H9 (cell line): ENCODE results near the gene ATE1. TPM values are rescaled to one million over a fixed set of nuclear protein-coding genes. Genes with fewer than 3 reads are reported as not detected.

Experiments
- DNase-seq: peaks from one replicate; pipeline ENCODE4 v3.0.0-alpha.2; 2017
- H2AFZ ChIP-seq: one replicate; pipeline ENCODE4 v1.6.1; 2013; ENCODE audit warnings: mild to moderate bottlenecking, low read length, control low read depth, moderate library complexity
- H2AK5ac ChIP-seq: 2 replicates; pipeline ENCODE4 v1.6.1; 2013; ENCODE audit warnings: low read length, control low read depth, mixed read lengths; ENCODE audit not compliant: insufficient read length
- H2BK120ac ChIP-seq: one replicate; pipeline ENCODE4 v1.6.1; 2013; ENCODE audit warnings: low read depth, mild to moderate bottlenecking, low read length, control low read depth, inconsistent platforms; ENCODE audit not compliant: poor library complexity, severe bottlenecking
- H2BK12ac ChIP-seq: 2 replicates; pipeline ENCODE4 v1.6.1; 2013; ENCODE audit warnings: low read length, control low read depth, mixed read lengths, low read depth; ENCODE audit not compliant: insufficient read length
- H2BK15ac ChIP-seq: 2 replicates; pipeline ENCODE4 v1.6.1; 2013; ENCODE audit warnings: low read depth, low read length, control low read depth
- H2BK20ac ChIP-seq: one replicate; pipeline ENCODE4 v1.6.1; 2013; ENCODE audit warnings: low read depth, mild to moderate bottlenecking, low read length, control low read depth, inconsistent platforms; ENCODE audit not compliant: poor library complexity, severe bottlenecking
- H2BK5ac ChIP-seq: 2 replicates; pipeline ENCODE4 v1.6.1; 2013; ENCODE audit warnings: low read length, control low read depth, mixed read lengths; ENCODE audit not compliant: insufficient read length
- H3K14ac ChIP-seq: 2 replicates; pipeline ENCODE4 v1.6.1; 2013; ENCODE audit warnings: low read length, control low read depth; ENCODE audit not compliant: insufficient read depth
- H3K18ac ChIP-seq: 2 replicates; pipeline ENCODE4 v1.6.1; 2013; ENCODE audit warnings: low read depth, mild to moderate bottlenecking, mixed read lengths, low read length, control low read depth; ENCODE audit not compliant: insufficient read length
- H3K23ac ChIP-seq: 2 replicates; pipeline ENCODE4 v1.6.1; 2013; ENCODE audit warnings: low read length, control low read depth, mixed read lengths, low read depth; ENCODE audit not compliant: insufficient read length
- H3K23me2 ChIP-seq: 2 replicates; pipeline ENCODE4 v1.6.1; 2013; ENCODE audit warnings: low read depth, mild to moderate bottlenecking, mixed read lengths, low read length, control low read depth; ENCODE audit not compliant: insufficient read length, poor library complexity, severe bottlenecking
- H3K27ac ChIP-seq: 2 replicates; pipeline ENCODE4 v1.5.1; 2013; ENCODE audit warnings: low read length, control low read depth, mixed read lengths, low read depth; ENCODE audit not compliant: insufficient read length
- H3K27me3 ChIP-seq: 2 replicates; pipeline ENCODE4 v1.6.1; 2013; ENCODE audit warnings: low read length, control low read depth, inconsistent platforms; ENCODE audit not compliant: insufficient read depth
- H3K4ac ChIP-seq: 2 replicates; pipeline ENCODE4 v1.6.1; 2013; ENCODE audit warnings: low read depth, mild to moderate bottlenecking, control low read depth, inconsistent platforms, low read length, moderate library complexity
- H3K4me1 ChIP-seq: 2 replicates; pipeline ENCODE4 v1.6.1; 2013; ENCODE audit warnings: low read length, control low read depth, inconsistent platforms; ENCODE audit not compliant: insufficient read depth
- H3K4me2 ChIP-seq: 2 replicates; pipeline ENCODE4 v1.6.1; 2013; ENCODE audit warnings: low read length, control low read depth, mixed read lengths; ENCODE audit not compliant: insufficient read length, insufficient read depth
- H3K56ac ChIP-seq: 2 replicates; pipeline ENCODE4 v1.6.1; 2013; ENCODE audit warnings: low read depth, mild to moderate bottlenecking, mixed read lengths, low read length, control low read depth; ENCODE audit not compliant: insufficient read length
- H3K79me1 ChIP-seq: 2 replicates; pipeline ENCODE4 v1.6.1; 2013; ENCODE audit warnings: low read depth, mild to moderate bottlenecking, moderate library complexity, low read length, control low read depth, inconsistent platforms; ENCODE audit not compliant: insufficient read depth, poor library complexity, severe bottlenecking
- H3K79me2 ChIP-seq: 2 replicates; pipeline ENCODE4 v1.6.1; 2013; ENCODE audit warnings: low read length, control low read depth, inconsistent platforms; ENCODE audit not compliant: insufficient read depth
- H3K9ac ChIP-seq: 2 replicates; pipeline ENCODE4 v1.6.1; 2013; ENCODE audit warnings: low read length, control low read depth, mixed read lengths; ENCODE audit not compliant: insufficient read length; ENCODE audit errors: extremely low read depth
- H3K9me3 ChIP-seq: one replicate; pipeline ENCODE4 v1.6.1; 2013; ENCODE audit warnings: low read depth, low read length, inconsistent platforms; ENCODE audit not compliant: control insufficient read depth
- H3T11ph ChIP-seq: one replicate; pipeline ENCODE4 v1.6.1; 2013; ENCODE audit warnings: mild to moderate bottlenecking, low read length, control low read depth, inconsistent platforms
- H4K20me1 ChIP-seq: one replicate; pipeline ENCODE4 v1.6.1; 2013; ENCODE audit not compliant: control insufficient read depth, insufficient read length, insufficient read depth
- H4K5ac ChIP-seq: 2 replicates; pipeline ENCODE4 v1.6.1; 2013; ENCODE audit warnings: low read depth, mild to moderate bottlenecking, mixed read lengths, low read length, control low read depth; ENCODE audit not compliant: insufficient read length
- H4K8ac ChIP-seq: replicated peaks from 2 replicates; pipeline ENCODE4 v1.6.1; 2013; ENCODE audit warnings: low read length, control low read depth, mixed read lengths, low read depth; ENCODE audit not compliant: insufficient read length
- H4K91ac ChIP-seq: 2 replicates; pipeline ENCODE4 v1.6.1; 2013; ENCODE audit warnings: low read depth, mild to moderate bottlenecking, moderate library complexity, mixed read lengths, low read length, control low read depth; ENCODE audit not compliant: insufficient read length
- H3K27ac Mint-ChIP-seq, 3 experiments: 2 replicates in 2 of 3; 3 replicates in 1 of 3; pipeline ENCODE4 v1.8.0; 2020 to 2021; ENCODE audit warnings: mixed read lengths in 3 of 3, mild to moderate bottlenecking in 1 of 3, moderate library complexity in 1 of 3
- H3K27me3 Mint-ChIP-seq: 2 replicates; pipeline ENCODE4 v1.8.0; 2021; ENCODE audit warnings: low read depth, mild to moderate bottlenecking, moderate library complexity, mixed read lengths
- H3K36me3 Mint-ChIP-seq, 3 experiments: 2 replicates in 2 of 3; 3 replicates in 1 of 3; pipeline ENCODE4 v1.8.0; 2020 to 2021; ENCODE audit warnings: low read depth in 3 of 3, mixed read lengths in 3 of 3; ENCODE audit not compliant: insufficient read depth in 1 of 3
- H3K4me1 Mint-ChIP-seq, 2 experiments: 2 replicates each; pipeline ENCODE4 v1.8.0; 2020; ENCODE audit warnings: mixed read lengths in 2 of 2
- H3K4me3 Mint-ChIP-seq, 2 experiments: 2 replicates in 1 of 2; 3 replicates in 1 of 2; pipeline ENCODE4 v1.8.0; 2020 to 2021; ENCODE audit warnings: mild to moderate bottlenecking in 2 of 2, mixed read lengths in 2 of 2, moderate library complexity in 1 of 2
- H3K9me3 Mint-ChIP-seq, 2 experiments: 2 replicates in 1 of 2; 3 replicates in 1 of 2; pipeline ENCODE4 v1.8.0; 2020; ENCODE audit warnings: mild to moderate bottlenecking in 2 of 2, mixed read lengths in 2 of 2, moderate library complexity in 1 of 2
- WGBS: extraction: QIAGEN DNeasy Blood & Tissue Kit; methylation state at CpG from one replicate; pipeline ENCODE4 v1.1.7; 2013; ENCODE audit warnings: missing lambda C conversion rate, low lambda C conversion rate, mixed read lengths; ENCODE audit not compliant: insufficient read length; ENCODE audit errors: extremely low coverage; 5-methylcytosine and 5-hydroxymethylcytosine counted together
- total RNA-seq: library from RNA; stranded (reverse); gene quantifications from 2 replicates; pipeline ENCODE4 v1.2.1, GENCODE V29; 2021
- TF ChIP-seq, protein P1 (sequence below): fragments of 200-600 bp; sonication (generic); conservative IDR thresholded peaks from 3 replicates; pipeline ENCODE4 v1.8.0; 2021; ENCODE audit warnings: antibody characterized with exemption, mild to moderate bottlenecking

Gene ATE1
- total RNA-seq, 1 experiment from 2014 or later, result 29.0 TPM

- Histone ChIP-seq H2BK5ac (no peak overlapping the region), H2AFZ (no peak overlapping the region), H3K14ac (no peak overlapping the region), H2BK15ac (no peak overlapping the region), H4K8ac (no peak overlapping the region), H4K5ac (no peak overlapping the region), H2BK120ac (no peak overlapping the region), H4K91ac (no peak overlapping the region), H3K27me3 (no peaks in the 10 kb centered on the region), H2AK5ac (no peak overlapping the region), H3K27ac (no peak overlapping the region), H3K4me2 (no peak overlapping the region), H2BK20ac (no peak overlapping the region), H3K79me1 (no peaks in the 10 kb centered on the region), H3K23ac (no peak overlapping the region), H3K23me2 (no peaks in the 10 kb centered on the region), H3K79me2 (no peaks in the 10 kb centered on the region), H4K20me1 (no peaks in the 10 kb centered on the region), H3K9ac (no peak overlapping the region), H3K56ac (no peak overlapping the region), H3K9me3 (no peaks in the 10 kb centered on the region), H3K4me1 (no peaks in the 10 kb centered on the region; the same call in 1 of the 2 replicates), H3K4ac (no peak overlapping the region), H3K18ac (no peak overlapping the region), H2BK12ac (no peak overlapping the region), H3T11ph (no peak overlapping the region)
- TF ChIP-seq, protein P1, sequence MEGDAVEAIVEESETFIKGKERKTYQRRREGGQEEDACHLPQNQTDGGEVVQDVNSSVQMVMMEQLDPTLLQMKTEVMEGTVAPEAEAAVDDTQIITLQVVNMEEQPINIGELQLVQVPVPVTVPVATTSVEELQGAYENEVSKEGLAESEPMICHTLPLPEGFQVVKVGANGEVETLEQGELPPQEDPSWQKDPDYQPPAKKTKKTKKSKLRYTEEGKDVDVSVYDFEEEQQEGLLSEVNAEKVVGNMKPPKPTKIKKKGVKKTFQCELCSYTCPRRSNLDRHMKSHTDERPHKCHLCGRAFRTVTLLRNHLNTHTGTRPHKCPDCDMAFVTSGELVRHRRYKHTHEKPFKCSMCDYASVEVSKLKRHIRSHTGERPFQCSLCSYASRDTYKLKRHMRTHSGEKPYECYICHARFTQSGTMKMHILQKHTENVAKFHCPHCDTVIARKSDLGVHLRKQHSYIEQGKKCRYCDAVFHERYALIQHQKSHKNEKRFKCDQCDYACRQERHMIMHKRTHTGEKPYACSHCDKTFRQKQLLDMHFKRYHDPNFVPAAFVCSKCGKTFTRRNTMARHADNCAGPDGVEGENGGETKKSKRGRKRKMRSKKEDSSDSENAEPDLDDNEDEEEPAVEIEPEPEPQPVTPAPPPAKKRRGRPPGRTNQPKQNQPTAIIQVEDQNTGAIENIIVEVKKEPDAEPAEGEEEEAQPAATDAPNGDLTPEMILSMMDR, result no peak
- Mint-ChIP-seq H3K27me3 (no peaks in the 10 kb centered on the region), H3K36me3 (peaks cover 4 to 26% (median 13%) of the 10 kb centered on the region in 3 experiments; a peak in 6 of 7 replicates), H3K4me1 (no peaks in the 10 kb centered on the region), H3K9me3 (no peaks in the 10 kb centered on the region; a peak in 1 of 5 replicates), H3K27ac (no peak overlapping the region; a peak in 2 of 7 replicates), H3K4me3 (no peak overlapping the region)
- no peak for DNase-seq
- WGBS, result no CpG with 5 or more reads among the region's 4 CpGs
Observed at GRCh38 chr10:121879476-121879875, 48.4 kb downstream of the ATE1 start.
